K562 (cell line): ENCODE results near the gene ZNF785. TPM values are rescaled to one million over a fixed set of nuclear protein-coding genes. Genes with fewer than 3 reads are reported as not detected.
A peak's percentile ranks its signal among the peaks of the same experiment; 100 is the strongest.

Experiments
- HDAC3 ChIP-seq: fragments of 450-650 bp; IDR thresholded peaks from 2 replicates; pipeline ENCODE4 v1.6.1; 2018; ENCODE audit warnings: borderline replicate concordance, mild to moderate bottlenecking, moderate library complexity; ENCODE audit not compliant: partially characterized antibody
- PCBP1 ChIP-seq: fragments of 200-400 bp; formaldehyde crosslinking; IDR thresholded peaks from 2 replicates; pipeline ENCODE4 v1.6.1; 2018; ENCODE audit warnings: mild to moderate bottlenecking, low read depth, low read length; ENCODE audit not compliant: poor library complexity, severe bottlenecking
- TARDBP ChIP-seq: fragments of 450-650 bp; IDR thresholded peaks from 2 replicates; pipeline ENCODE4 v1.6.1; 2016
- WHSC1 ChIP-seq: IDR thresholded peaks from one replicate; pipeline ENCODE4 v1.6.1; 2012; ENCODE audit warnings: low read length, control low read depth, inconsistent platforms
- ZBTB1 ChIP-seq: sonication (generic); formaldehyde crosslinking; IDR thresholded peaks from 2 replicates; pipeline ENCODE4 v1.8.1; 2023; ENCODE audit warnings: missing genetic modification reagents, low read depth, mild to moderate bottlenecking, borderline replicate concordance
- polyA plus RNA-seq, 8 experiments: library from polyadenylated mRNA; depleted of rRNA in 4 of 8; stranded (reverse) in 5 of 8; unstranded in 3 of 8; fragments of >200 nt; fragmentation: Nextera tagmentation in 2 of 8; fragmentation: Illumina TruSeq in 1 of 8; extraction: Ambion mirVana in 2 of 8; extraction: Trizol in 1 of 8; gene quantifications; 2 replicates each; pipeline versions ENCODE4 v1.2.1 to v1.2.3, GENCODE V29; 2011 to 2014; ENCODE audit warnings: inconsistent platforms in 1 of 8, missing spikeins in 1 of 8
- total RNA-seq, 7 experiments: library from RNA; depleted of rRNA in 6 of 7; stranded (reverse); fragments of >200 nt in 6 of 7; fragmentation: Illumina TruSeq in 2 of 7; extraction: Trizol in 2 of 7; gene quantifications; 2 replicates each; pipeline versions ENCODE4 v1.2.1 to v1.2.3, GENCODE V29; 2011 to 2021; ENCODE audit warnings: low replicate concordance in 1 of 7
- TF ChIP-seq, protein P1 (sequence below): fragments of 200-600 bp; sonication (generic); IDR thresholded peaks from one replicate; pipeline ENCODE4 v1.6.1; 2012; ENCODE audit warnings: mild to moderate bottlenecking, low read depth, low read length, inconsistent platforms
- TF ChIP-seq, protein P2 (sequence below): fragments of 450-650 bp; IDR thresholded peaks from 2 replicates; pipeline ENCODE4 v1.6.1; 2016
- TF ChIP-seq, protein P3 (sequence below): fragments of 200-400 bp; formaldehyde crosslinking; IDR thresholded peaks from 2 replicates; pipeline ENCODE4 v1.6.1; 2017; ENCODE audit warnings: mild to moderate bottlenecking, low read depth, low read length, moderate library complexity

ZNF785 gene
- total and polyA plus RNA-seq, 9 of the 15 experiments (the other 6 are each of a cell fraction or from before 2014, with no cell fraction given) = 0.64 to 11.0 (median 6.4) TPM

DNA sequence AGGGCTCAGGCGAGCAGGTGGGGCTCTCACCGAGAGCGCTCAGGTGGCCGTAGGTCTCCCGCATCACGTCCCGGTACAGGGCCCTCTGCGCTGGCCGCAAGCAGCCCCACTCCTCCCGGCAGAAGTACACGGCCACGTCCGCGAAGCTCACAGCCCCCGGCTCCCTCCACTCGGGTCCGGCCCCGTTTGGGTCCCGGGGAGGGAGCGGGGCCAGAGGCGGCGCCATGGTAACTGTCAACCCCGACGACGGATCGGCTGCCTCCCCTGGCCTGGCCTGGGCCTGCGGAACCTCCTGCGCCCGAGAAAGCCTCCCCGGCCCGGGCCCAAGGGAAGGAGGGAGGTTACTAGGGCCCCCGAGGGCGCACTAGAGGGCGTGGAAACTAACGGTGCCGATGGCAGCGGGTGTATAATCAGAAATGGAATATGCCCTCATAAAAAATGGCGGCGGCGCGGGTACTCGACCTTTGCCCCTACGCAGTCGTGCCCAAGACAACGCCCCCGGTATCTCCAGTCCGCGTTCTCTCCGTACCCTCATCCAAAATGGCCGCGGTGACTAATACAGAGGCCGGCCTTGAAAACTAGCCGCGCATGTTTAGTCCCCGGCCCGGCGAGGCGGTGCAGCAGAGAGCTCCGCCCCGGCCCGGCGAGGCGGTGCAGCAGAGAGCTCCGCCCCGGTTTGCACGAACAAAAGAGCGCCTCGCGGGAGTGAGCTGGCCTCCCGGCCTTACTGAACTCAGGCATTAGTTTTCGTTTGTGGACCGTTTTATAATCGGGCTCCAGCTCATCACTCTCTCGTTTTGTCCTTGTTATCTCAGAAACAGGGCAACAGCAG, 27.3 kb downstream of the ZNF785 start, which contains the start of gene ZNF764 (continued):
- TF ChIP-seq, protein P1, sequence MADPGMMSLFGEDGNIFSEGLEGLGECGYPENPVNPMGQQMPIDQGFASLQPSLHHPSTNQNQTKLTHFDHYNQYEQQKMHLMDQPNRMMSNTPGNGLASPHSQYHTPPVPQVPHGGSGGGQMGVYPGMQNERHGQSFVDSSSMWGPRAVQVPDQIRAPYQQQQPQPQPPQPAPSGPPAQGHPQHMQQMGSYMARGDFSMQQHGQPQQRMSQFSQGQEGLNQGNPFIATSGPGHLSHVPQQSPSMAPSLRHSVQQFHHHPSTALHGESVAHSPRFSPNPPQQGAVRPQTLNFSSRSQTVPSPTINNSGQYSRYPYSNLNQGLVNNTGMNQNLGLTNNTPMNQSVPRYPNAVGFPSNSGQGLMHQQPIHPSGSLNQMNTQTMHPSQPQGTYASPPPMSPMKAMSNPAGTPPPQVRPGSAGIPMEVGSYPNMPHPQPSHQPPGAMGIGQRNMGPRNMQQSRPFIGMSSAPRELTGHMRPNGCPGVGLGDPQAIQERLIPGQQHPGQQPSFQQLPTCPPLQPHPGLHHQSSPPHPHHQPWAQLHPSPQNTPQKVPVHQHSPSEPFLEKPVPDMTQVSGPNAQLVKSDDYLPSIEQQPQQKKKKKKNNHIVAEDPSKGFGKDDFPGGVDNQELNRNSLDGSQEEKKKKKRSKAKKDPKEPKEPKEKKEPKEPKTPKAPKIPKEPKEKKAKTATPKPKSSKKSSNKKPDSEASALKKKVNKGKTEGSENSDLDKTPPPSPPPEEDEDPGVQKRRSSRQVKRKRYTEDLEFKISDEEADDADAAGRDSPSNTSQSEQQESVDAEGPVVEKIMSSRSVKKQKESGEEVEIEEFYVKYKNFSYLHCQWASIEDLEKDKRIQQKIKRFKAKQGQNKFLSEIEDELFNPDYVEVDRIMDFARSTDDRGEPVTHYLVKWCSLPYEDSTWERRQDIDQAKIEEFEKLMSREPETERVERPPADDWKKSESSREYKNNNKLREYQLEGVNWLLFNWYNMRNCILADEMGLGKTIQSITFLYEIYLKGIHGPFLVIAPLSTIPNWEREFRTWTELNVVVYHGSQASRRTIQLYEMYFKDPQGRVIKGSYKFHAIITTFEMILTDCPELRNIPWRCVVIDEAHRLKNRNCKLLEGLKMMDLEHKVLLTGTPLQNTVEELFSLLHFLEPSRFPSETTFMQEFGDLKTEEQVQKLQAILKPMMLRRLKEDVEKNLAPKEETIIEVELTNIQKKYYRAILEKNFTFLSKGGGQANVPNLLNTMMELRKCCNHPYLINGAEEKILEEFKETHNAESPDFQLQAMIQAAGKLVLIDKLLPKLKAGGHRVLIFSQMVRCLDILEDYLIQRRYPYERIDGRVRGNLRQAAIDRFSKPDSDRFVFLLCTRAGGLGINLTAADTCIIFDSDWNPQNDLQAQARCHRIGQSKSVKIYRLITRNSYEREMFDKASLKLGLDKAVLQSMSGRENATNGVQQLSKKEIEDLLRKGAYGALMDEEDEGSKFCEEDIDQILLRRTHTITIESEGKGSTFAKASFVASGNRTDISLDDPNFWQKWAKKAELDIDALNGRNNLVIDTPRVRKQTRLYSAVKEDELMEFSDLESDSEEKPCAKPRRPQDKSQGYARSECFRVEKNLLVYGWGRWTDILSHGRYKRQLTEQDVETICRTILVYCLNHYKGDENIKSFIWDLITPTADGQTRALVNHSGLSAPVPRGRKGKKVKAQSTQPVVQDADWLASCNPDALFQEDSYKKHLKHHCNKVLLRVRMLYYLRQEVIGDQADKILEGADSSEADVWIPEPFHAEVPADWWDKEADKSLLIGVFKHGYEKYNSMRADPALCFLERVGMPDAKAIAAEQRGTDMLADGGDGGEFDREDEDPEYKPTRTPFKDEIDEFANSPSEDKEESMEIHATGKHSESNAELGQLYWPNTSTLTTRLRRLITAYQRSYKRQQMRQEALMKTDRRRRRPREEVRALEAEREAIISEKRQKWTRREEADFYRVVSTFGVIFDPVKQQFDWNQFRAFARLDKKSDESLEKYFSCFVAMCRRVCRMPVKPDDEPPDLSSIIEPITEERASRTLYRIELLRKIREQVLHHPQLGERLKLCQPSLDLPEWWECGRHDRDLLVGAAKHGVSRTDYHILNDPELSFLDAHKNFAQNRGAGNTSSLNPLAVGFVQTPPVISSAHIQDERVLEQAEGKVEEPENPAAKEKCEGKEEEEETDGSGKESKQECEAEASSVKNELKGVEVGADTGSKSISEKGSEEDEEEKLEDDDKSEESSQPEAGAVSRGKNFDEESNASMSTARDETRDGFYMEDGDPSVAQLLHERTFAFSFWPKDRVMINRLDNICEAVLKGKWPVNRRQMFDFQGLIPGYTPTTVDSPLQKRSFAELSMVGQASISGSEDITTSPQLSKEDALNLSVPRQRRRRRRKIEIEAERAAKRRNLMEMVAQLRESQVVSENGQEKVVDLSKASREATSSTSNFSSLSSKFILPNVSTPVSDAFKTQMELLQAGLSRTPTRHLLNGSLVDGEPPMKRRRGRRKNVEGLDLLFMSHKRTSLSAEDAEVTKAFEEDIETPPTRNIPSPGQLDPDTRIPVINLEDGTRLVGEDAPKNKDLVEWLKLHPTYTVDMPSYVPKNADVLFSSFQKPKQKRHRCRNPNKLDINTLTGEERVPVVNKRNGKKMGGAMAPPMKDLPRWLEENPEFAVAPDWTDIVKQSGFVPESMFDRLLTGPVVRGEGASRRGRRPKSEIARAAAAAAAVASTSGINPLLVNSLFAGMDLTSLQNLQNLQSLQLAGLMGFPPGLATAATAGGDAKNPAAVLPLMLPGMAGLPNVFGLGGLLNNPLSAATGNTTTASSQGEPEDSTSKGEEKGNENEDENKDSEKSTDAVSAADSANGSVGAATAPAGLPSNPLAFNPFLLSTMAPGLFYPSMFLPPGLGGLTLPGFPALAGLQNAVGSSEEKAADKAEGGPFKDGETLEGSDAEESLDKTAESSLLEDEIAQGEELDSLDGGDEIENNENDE = no peak
- TF ChIP-seq, protein P2, sequence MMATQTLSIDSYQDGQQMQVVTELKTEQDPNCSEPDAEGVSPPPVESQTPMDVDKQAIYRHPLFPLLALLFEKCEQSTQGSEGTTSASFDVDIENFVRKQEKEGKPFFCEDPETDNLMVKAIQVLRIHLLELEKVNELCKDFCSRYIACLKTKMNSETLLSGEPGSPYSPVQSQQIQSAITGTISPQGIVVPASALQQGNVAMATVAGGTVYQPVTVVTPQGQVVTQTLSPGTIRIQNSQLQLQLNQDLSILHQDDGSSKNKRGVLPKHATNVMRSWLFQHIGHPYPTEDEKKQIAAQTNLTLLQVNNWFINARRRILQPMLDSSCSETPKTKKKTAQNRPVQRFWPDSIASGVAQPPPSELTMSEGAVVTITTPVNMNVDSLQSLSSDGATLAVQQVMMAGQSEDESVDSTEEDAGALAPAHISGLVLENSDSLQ = peak; percentile 48; the same call in 1 of the 2 replicates
- TF ChIP-seq HDAC3 (no peak), PCBP1 (peak; percentile 58), WHSC1 (no peak), ZBTB1 (CRISPR knock-in tag) (peak; percentile 39; the same call in 1 of the 2 replicates), TARDBP (no peak)
- TF ChIP-seq, protein P3, sequence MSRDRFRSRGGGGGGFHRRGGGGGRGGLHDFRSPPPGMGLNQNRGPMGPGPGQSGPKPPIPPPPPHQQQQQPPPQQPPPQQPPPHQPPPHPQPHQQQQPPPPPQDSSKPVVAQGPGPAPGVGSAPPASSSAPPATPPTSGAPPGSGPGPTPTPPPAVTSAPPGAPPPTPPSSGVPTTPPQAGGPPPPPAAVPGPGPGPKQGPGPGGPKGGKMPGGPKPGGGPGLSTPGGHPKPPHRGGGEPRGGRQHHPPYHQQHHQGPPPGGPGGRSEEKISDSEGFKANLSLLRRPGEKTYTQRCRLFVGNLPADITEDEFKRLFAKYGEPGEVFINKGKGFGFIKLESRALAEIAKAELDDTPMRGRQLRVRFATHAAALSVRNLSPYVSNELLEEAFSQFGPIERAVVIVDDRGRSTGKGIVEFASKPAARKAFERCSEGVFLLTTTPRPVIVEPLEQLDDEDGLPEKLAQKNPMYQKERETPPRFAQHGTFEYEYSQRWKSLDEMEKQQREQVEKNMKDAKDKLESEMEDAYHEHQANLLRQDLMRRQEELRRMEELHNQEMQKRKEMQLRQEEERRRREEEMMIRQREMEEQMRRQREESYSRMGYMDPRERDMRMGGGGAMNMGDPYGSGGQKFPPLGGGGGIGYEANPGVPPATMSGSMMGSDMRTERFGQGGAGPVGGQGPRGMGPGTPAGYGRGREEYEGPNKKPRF = no peak
